DMS53 (cell line): ENCODE measurements around the gene REXO1.
A peak's percentile ranks its signal among the peaks of the same experiment; 100 is the strongest.

Experiments used
- DNase-seq: peaks from one replicate; lab custom pipeline; 2025; lab: John Stamatoyannopoulos, UW

REXO1 gene

GRCh38 chr19:1828279-1829238 is 19.7 kb downstream of the REXO1 start:
- DNase-seq, result no peak

DNA sequence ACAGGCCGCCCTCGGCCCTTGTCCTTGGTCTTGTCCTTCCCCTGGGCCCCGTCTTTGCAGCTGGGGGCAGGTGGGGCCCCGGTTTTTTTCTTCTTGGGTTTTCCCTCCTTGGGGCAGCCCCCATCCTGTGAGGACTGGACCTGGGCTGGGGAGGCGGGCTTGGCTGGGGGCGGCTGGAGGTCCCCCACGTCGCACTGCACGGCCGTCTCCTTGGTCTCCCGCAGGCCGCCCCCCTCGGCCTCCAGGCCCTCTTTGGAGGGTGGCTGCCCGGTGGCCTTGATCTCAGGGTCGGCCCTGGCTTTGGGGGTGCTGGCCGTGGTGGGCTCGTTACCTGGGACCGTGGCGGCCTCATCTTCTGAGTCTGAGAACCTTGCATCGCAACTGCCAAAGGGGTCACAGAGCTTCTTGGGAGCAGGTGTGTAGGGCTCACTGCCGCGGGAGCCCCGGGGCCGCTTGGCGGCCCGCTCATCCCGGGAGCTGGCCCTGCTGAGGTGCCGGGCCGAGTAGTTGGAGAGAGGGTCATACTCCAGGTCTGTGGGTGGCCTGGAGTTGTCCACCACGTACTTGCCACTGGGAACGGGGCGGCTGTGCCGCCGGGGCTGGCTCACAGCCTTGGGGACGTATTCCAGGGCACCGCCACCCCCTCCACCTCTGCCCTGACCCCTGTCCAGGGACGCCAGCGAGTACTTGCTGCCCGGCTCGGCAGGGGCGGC is 20.6 kb downstream of the REXO1 start:
- no peak for DNase-seq

- DNase-seq, result peak; percentile 37
Measured at GRCh38 chr19:1826557-1827521, 21.4 kb downstream of the REXO1 start.

DNA sequence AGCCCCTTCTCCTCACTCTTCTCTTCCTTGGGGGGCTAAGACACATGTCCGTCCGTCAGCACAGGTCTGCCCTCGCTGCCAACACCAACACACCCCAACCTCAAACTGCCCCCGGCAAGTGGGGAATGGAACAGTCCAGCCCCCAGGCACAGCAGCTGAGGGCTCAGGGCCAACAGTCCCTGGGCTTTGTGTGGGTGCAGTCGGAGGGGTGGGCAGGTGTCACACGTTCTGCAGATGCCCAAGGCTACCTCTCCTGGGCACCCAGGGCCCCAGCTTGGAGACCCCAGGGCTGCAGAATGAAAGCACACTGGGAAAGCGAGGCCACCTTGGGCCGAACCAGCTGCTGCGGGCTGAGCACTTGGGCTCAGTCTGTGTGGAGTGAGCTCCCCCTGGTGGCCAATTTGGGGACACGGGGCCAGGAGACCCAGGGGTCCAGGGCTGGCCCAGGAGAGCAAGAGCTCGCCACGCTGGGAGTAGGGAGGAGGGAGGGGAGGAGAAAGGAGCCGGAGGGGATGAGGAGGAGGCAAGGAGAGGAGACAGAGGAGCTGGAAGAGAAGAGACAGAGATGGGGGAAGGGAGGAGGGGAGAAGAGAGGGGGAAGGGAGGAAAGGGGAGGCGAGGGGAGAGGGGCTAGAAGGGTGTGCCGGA is 22.2 kb downstream of the REXO1 start:
- peak; percentile 77 for DNase-seq

- DNase-seq, result no peak
Measured at GRCh38 chr19:1824252-1824622, 24.0 kb downstream of the REXO1 start.

DNA sequence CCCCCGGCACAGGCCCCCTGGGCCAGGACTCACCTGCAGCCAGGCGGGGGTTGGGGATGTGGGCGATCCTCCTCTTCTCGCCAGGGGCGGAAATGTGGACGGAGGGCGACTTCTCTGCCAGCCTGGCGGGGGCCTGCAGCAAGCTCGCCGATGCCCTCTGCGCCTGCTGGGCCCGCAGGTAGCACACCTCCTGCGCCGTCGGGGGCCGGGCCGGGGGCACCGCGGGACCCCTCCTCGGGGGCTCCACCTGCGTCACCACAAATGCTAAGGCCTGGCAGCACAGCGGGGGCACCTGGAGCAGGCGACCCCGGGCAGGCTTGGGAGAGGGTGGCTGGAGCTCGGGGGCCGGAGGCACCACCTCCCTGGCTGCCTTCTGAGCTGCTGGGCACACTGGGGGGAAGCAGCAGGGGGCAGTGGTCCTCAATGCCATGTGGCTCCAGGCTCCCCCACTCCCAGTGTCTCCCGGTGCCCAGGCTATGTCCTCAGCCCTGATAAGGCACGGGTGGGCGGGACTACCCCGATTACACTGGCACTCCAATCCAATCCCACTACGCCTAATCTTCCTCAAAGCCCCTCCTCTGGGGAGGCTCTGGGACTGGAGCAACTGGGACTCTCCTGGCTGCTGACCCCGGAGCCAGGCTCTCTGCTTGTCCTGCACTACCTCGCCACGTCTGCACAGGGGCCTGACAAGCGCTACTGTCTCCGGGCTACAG is 24.6 kb downstream of the REXO1 start:
- no peak for DNase-seq

DNA sequence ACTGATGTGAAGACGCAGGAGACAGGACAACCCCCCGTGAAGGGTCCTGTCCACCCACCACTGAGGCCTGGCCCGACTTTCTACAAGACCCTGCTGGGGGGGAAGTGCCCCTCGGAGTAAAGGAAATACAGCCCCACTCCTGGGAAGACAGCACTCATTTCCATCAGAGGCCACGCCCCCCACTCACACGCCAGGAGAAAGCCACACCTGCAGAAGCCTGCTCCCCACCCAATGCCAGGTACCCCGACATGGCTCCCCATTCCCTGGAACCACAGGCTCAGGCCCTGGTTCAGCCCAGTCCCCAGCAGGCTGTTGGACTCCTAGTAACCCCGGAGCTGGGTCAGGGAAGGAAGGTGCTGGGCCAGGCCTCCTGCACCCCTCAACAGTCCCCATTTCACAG is 25.3 kb downstream of the REXO1 start:
- no peak for DNase-seq

- DNase-seq, result no peak
Measured at GRCh38 chr19:1822210-1822609, 26.1 kb downstream of the REXO1 start.

DNA sequence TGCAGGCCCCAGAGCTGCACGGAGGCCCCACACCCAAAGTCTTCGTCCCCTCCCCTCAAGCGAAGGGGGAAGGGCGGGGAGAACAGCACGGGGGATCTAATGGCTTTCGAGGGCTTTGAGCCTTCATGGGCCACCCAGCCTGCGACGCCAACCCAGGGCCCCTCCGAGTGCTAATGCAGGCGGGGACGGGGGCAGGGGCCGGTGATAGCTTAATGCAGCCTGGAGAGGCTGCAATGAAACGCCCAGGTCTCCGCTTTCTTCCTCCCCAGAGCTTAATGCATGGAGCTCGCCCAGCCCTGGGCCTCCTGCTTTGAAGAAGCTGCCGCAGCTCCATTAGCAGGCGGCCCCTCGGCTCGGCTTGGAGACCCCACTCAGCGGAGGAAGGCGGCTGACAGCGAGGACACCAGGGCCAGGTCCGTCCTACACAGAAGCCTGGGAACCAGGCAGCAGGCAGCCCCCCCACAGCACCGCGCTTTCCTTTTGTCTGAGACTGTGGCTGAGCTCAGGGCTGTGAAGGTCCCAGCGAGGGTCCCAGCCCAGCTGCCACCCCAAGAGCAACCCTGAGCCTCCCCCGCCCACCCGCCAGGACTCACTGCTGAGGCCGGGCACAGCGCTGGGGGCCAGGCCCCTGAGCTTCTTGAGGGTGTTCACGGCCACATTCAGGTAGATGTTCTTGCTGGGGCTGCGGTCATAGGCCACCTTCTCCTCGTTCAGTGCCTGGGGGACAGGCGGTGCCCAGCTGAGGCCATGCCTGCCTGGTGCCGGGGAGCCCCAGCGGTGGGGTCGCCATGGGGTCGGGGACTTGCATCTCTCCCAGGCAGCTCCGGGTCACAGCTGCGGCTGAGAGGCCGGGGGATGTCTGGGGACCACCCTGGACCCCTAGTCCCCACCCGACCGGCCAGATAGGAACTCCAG is 28.7 kb downstream of the REXO1 start:
- DNase-seq, result no peak

DNA sequence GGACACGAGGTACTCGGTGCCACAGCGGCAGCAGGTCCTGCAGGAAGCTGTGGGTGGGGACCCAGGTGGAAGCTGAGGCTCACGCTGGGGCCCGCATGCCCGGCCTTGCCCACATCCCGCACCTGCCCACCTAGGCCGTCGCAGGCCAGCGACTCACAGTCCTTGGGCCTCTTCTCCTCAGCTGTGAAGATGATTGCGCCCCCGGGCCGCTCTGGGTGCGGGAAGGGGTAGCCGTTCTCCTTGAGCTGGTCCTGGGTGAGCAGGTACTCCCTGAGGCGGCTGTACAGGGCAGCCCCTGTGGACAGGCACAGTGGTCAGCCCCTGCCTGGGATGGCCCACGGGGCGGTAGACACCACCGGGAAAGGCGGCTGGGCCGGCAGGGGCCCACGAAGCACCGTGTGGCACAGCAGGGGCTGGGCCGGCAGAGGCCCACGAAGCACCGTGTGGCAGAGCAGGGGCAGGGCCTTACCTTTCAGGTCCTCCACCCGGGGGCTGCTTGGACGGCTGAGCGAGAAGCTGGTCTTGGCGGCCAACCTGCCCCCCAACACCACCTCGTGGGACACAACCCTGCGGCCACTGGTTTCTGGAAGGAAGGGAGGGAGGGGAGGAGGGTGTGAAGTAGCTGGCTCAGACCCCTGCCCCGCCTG is 29.6 kb downstream of the REXO1 start:
- DNase-seq, result no peak

DNA sequence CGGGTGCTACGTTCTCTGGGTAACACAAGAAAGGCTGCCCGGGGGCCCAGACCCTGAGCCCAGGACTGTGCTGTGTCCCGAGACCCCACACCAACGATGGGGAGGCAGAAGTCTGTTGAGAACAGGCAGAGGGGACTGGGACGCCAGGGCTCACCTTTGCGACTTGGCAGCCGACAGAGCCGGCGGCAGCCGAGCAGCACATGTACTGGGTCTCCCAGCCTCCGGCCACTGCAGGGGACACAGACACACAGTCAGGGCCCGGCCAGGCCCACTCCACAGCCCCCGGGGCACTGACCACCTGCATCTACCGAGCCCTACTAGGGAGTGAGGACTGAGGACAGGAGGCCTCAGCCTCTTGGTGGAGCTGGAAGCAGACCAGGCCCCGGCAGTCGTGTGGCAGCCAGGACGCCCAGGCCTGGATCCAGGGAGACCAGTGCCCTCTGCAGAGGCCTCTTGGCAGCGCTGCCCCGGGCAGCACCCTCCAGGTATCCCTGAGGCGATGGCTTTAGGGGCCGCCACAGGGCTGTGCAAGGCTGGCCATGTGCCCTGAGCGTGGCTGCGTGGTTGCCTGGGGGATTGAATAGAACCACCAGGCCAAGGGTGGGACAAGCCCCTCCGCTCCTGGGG is 30.6 kb downstream of the REXO1 start:
- DNase-seq, result no peak

DNA sequence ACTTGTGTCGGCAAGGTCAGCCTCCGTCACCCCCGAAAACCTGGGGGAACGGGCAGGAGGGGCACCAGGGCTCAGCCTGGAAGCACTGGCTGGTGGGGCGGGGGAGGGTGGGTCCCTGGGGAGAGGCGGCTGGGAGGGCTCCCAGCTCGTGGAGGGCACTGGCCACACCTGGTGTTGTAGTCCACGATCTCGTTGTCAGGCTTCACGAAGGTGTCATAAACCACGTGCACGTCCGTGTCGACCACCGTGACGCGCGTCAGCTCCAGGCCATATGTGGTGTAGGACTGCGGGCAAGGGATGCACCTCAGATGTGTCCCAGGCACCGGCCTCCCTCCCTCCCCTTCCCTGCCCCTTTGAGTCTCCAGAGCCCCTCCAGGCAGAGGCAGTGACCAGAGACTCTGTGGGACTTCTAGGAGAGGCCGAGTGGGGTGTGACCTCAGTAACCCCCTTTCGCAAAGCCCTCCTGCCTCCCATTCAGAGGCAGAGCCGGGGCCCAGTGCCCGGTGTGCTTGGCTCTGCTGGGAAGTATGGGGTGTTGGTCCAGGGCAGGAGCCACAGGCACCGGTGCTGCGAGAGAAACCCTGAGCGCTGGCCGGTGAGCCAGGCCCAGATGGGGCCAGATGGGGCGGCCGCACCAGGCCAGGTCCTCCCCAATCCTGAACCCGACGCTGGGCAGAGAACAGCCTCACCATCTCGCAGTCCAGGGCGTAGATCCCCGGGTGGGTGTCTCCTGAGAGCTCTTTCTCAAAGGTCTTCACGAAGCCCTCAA is 31.6 kb downstream of the REXO1 start:
- no peak for DNase-seq

GRCh38 chr19:1815605-1816529 is 32.4 kb downstream of the REXO1 start:
- no peak for DNase-seq

DNA sequence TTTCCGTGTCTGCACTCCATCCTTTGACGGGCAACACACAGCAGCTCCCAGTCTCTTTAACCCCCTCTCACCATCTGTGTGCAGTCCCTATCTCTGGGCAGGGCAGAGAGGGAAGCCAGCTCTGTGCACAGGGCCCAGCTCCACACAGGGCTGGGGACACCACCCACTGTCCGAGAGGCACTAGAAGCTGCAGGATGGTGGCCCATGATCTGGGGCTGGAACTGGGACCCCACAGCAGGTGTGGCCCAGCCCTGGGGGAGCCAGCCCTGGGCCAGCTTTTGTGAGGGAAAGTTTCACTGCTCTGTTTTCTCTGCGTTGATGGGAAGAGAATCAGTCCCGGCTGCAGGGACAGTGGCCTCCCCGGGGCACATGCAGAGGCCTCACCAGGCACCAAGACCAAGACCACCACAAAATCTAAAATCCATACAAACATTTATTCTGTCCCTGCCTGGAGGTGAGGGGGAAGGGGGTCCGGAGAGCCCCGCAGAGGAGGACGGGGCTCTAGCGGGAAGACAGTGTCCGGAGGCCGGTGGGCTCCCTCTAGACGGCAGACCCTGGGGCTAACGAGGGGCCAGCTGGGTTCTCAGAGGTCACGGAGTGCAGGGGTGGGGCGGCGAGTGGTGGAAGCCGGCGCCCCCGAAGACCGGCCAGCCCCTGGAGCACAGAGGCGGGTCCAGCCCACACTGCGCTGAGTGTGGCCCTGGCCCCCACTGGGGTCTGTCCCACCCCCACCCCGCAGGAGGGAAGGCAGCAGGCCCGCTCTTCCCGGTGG is 33.3 kb downstream of the REXO1 start:
- no peak for DNase-seq

GRCh38 chr19:1814391-1814790 is 33.9 kb downstream of the REXO1 start:
- DNase-seq, result no peak
